NT2/D1 (cell line): ENCODE data around the gene LAMC3.

Experiments used
- DNase-seq: peaks from one replicate; pipeline ENCODE4 v3.0.0-alpha.2; 2011; ENCODE audit warnings: low read depth, low spot score
- H3K27me3 ChIP-seq: 2 replicates; pipeline ENCODE4 v1.6.0; 2011; ENCODE audit warnings: mild to moderate bottlenecking; ENCODE audit not compliant: insufficient read length, insufficient read depth
- H3K36me3 ChIP-seq: 2 replicates; pipeline ENCODE4 v1.6.1; 2011; ENCODE audit warnings: mild to moderate bottlenecking, low read length, mixed read lengths; ENCODE audit not compliant: insufficient read depth, insufficient read length
- H3K4me1 ChIP-seq: 2 replicates; pipeline ENCODE4 v1.5.1; 2011; ENCODE audit not compliant: insufficient read depth, insufficient read length
- H3K4me3 ChIP-seq: 2 replicates; pipeline ENCODE4 v1.5.1; 2011; ENCODE audit warnings: low read depth; ENCODE audit not compliant: insufficient read length
- H3K9ac ChIP-seq: 2 replicates; pipeline ENCODE4 v1.6.0; 2011; ENCODE audit warnings: low read depth; ENCODE audit not compliant: insufficient read length
- H3K9me3 ChIP-seq: 2 replicates; pipeline ENCODE4 v1.5.1; 2011; ENCODE audit warnings: mild to moderate bottlenecking, low read length; ENCODE audit not compliant: insufficient read depth
- SUZ12 ChIP-seq: IDR thresholded peaks from 2 replicates; pipeline ENCODE4 v1.6.1; 2011; ENCODE audit not compliant: insufficient read length, insufficient read depth; ENCODE audit errors: extremely low read depth
- YY1 ChIP-seq: IDR thresholded peaks from 2 replicates; pipeline ENCODE4 v1.6.1; 2011; ENCODE audit not compliant: insufficient read length, insufficient read depth
- ZNF274 ChIP-seq: IDR thresholded peaks from 2 replicates; pipeline ENCODE4 v1.6.1; 2011; ENCODE audit warnings: mild to moderate bottlenecking, low read depth, low read length

Gene LAMC3

DNA sequence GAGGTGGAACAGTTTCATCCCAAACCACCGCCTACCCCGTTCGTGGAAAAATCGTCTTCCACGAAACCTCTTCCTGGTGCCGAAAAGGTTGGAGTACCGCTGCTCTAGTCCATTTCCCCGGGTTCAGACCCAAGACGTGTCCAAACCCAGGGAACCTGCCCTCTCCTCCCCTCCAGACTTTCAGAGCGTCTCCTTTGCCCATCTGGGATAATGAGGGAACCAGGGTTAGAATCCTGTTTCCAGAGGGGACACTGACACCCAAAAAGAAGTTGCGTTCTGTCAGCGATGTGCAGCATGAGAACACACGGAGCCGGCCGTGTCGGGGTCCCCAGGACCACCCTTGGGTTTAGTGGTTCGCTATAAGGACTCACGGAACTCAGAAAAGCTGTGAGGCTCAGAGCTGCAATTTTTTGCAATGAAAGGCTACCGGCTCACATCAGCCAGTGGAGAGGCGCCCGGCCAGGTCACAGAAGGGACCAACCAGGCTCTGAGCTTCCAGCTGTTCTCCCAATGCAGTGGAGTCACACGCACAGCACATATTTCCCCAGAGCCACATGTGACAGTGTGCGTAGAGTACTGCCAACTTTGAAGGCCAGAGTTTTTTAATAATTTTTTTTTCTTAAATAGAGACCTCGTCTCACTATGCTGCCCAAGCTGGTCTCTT lies 19.4 kb downstream of the LAMC3 start:
- Histone ChIP-seq H3K9me3 (no peaks in the 10 kb centered on the region), H3K9ac (no peak overlapping the region), H3K36me3 (peaks cover 36% of the 10 kb centered on the region), H3K4me1 (peaks cover 5% of the 10 kb centered on the region), H3K27me3 (no peaks in the 10 kb centered on the region), H3K4me3 (no peak overlapping the region)
- TF ChIP-seq YY1, result no peak
- no peak for TF ChIP-seq SUZ12
- TF ChIP-seq ZNF274, result no peak
- no peak for DNase-seq

DNA sequence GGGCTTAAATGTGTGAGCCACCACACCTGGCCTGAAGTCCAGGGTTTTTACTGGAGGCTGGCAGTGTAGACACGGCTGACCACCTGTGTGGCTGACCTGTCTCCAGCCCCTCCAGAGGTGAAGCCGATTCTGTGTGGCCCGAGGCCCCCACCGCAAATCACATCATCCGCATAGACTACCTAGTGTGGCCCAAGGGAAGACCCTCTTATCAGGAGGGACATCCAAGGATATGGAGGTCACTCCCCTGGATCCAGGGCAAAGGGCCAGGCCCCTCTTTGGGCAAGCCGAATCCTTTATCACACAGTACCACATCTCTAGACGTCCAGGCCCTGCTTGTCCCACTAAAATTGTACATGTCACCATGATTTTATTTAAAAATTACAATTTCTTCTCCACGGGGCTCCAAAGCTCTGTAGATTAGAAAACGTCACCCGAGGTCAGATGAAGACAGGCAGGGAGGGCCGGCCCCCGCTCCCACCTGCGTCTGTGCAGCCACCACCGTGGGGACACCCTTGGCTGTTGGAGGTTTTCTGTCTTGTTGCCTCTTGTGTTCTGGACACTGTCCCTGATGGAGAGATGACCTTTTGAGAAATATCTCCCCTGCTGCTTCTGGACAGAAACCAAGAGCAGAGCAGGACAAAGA lies 20.1 kb downstream of the LAMC3 start:
- Histone ChIP-seq H3K4me3 (no peak overlapping the region), H3K9ac (no peak overlapping the region), H3K4me1 (peaks cover 5% of the 10 kb centered on the region), H3K36me3 (peaks cover 39% of the 10 kb centered on the region), H3K27me3 (no peaks in the 10 kb centered on the region), H3K9me3 (no peaks in the 10 kb centered on the region)
- no peak for DNase-seq
- TF ChIP-seq YY1 (no peak), SUZ12 (no peak), ZNF274 (no peak)

GRCh38 chr9:131029574-131029952 lies 20.6 kb downstream of the LAMC3 start:
- Histone ChIP-seq H3K27me3 (no peaks in the 10 kb centered on the region), H3K4me1 (peaks cover 4% of the 10 kb centered on the region), H3K4me3 (no peak overlapping the region), H3K9me3 (no peaks in the 10 kb centered on the region), H3K9ac (no peak overlapping the region), H3K36me3 (peaks cover 39% of the 10 kb centered on the region)
- TF ChIP-seq YY1, result no peak
- TF ChIP-seq SUZ12, result no peak
- no peak for TF ChIP-seq ZNF274
- no peak for DNase-seq

DNA sequence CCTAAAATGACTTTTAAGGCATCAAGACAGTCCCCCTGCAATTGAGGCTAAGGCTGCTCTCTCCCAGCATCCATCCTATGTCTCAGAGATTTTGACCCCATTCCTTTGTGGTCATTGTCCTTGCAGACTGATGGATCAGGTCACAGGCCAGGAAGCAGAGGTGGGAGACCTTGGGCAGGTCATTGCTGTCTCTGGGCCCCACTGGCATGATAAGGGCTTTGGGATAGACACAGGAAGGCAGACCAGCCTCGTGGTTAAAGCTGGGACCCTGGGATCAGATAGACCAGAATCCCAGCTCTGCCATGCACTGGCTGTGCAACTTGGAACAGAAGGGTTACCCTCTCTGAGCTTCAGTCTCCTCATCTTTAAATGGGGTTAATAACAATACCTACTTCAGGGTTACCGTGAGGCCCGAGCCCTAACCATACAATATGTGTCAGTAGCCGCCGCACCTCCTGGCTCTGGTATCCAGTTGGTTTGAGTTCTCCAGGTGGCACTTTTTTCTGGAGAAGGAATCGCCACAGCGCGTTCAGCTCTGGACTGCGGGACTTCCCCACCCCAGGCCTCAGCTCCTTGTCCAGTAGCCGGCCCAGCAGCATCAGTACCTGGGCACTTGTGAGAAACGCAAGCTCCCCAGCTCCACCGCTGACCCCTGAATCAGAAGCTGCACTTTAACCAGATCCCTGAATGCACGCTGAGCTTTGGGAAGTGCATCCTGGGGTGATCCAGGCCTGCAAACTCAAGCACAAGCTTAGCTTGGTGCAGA lies 21.4 kb downstream of the LAMC3 start:
- Histone ChIP-seq H3K4me1 (peaks cover 1% of the 10 kb centered on the region), H3K9ac (no peak overlapping the region), H3K4me3 (no peak overlapping the region), H3K27me3 (no peaks in the 10 kb centered on the region), H3K9me3 (no peaks in the 10 kb centered on the region), H3K36me3 (peaks cover 39% of the 10 kb centered on the region)
- TF ChIP-seq SUZ12, result no peak
- no peak for TF ChIP-seq ZNF274
- no peak for TF ChIP-seq YY1
- no peak for DNase-seq

- H3K9me3 ChIP-seq, result no peaks in the 10 kb centered on the region
- H3K36me3 ChIP-seq, result peaks cover 41% of the 10 kb centered on the region
- no peak overlapping the region for H3K4me3 ChIP-seq
- H3K9ac ChIP-seq, result no peak overlapping the region
- DNase-seq, result no peak
- peaks cover 4% of the 10 kb centered on the region for H3K4me1 ChIP-seq
- H3K27me3 ChIP-seq, result no peaks in the 10 kb centered on the region
- TF ChIP-seq SUZ12, result no peak
- no peak for TF ChIP-seq YY1
- no peak for TF ChIP-seq ZNF274
Observed at GRCh38 chr9:131031005-131031641, 22.1 kb downstream of the LAMC3 start.

DNA sequence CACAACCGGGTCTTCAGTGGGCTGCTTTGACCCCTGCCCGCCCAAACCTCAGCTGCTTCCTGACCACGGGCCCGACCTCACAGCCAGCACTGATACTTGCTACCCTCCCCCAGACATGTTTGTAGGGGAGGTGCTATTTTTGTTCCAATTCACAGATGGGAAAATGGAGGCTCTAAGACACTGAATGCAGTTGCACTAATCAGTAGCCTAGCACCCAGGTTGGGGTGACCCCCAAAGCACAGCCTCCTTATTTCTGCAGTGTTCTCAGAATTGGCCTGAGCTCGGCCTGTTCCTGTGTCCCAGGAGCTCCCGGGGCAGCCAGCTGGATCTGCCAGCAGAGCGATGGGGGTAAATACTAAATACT lies 22.6 kb downstream of the LAMC3 start:
- Histone ChIP-seq H3K36me3 (peaks cover 40% of the 10 kb centered on the region), H3K27me3 (no peaks in the 10 kb centered on the region), H3K9ac (no peak overlapping the region), H3K4me1 (peaks cover 5% of the 10 kb centered on the region), H3K9me3 (no peaks in the 10 kb centered on the region), H3K4me3 (no peak overlapping the region)
- DNase-seq, result no peak
- TF ChIP-seq SUZ12 (no peak), ZNF274 (no peak), YY1 (no peak)

GRCh38 chr9:131032384-131032783 lies 23.4 kb downstream of the LAMC3 start:
- peaks cover 5% of the 10 kb centered on the region for H3K4me1 ChIP-seq
- TF ChIP-seq SUZ12 (no peak), ZNF274 (no peak), YY1 (no peak)
- no peak for DNase-seq

More at GRCh38 chr9:131032384-131032783, 23.4 kb downstream of the LAMC3 start:
- no peak overlapping the region for H3K9ac ChIP-seq
- H3K36me3 ChIP-seq, result peaks cover 37% of the 10 kb centered on the region
- H3K27me3 ChIP-seq, result no peaks in the 10 kb centered on the region
- no peak overlapping the region for H3K4me3 ChIP-seq
- no peaks in the 10 kb centered on the region for H3K9me3 ChIP-seq
